ENCODE results near the gene STYX.

STYX gene

GRCh38 chr14:52808101-52808500 is 78.1 kb downstream of the STYX start:
- Histone ChIP-seq H3K27ac (0 out of 2 replicates have a peak overlapping the region, but pooled peaks have one; percentile 8), H3K4me3 (ENCODE audit: low read depth, low read length) (no peak overlapping the region; the same call in 1 of the 2 replicates), H3K27me3 (ENCODE audit: insufficient read depth, low read depth, severe bottlenecking) (no peaks in the 10 kb centered on the region), H3K36me3 (no peaks in the 10 kb centered on the region), H3K9me3 (ENCODE audit: severe bottlenecking) (no peaks in the 10 kb centered on the region)
- TF ChIP-seq, protein P1, sequence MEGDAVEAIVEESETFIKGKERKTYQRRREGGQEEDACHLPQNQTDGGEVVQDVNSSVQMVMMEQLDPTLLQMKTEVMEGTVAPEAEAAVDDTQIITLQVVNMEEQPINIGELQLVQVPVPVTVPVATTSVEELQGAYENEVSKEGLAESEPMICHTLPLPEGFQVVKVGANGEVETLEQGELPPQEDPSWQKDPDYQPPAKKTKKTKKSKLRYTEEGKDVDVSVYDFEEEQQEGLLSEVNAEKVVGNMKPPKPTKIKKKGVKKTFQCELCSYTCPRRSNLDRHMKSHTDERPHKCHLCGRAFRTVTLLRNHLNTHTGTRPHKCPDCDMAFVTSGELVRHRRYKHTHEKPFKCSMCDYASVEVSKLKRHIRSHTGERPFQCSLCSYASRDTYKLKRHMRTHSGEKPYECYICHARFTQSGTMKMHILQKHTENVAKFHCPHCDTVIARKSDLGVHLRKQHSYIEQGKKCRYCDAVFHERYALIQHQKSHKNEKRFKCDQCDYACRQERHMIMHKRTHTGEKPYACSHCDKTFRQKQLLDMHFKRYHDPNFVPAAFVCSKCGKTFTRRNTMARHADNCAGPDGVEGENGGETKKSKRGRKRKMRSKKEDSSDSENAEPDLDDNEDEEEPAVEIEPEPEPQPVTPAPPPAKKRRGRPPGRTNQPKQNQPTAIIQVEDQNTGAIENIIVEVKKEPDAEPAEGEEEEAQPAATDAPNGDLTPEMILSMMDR (IDR thresholded peaks at IDR 0.05; ENCODE audit: low read depth, low read length) = no peak
- no peak for DNase-seq

DNA sequence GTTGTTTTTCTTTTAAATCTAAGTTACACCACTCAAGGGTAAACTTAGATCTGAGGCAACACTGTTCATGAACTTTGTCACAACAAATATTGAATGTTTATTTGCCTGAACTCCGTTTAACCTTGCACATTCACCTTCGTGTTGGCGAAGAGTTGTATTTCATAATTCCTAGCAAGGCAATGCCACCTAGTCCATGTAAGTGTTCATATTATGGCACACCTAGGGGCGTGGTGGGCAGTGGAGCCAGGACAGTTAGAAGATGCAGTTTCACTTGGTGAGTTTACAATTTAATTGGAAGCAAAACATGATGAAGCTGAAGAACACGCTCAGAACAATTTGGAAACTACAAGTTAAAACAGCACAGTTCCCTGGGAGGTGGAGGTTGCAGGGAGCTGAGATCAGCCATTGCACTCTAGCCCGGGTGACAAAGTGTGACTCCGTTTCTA is 91.9 kb downstream of the STYX start:
- DNase-seq = no peak
- Histone ChIP-seq H3K27me3 (ENCODE audit: insufficient read depth, low read depth, severe bottlenecking) (no peaks in the 10 kb centered on the region), H3K36me3 (no peaks in the 10 kb centered on the region), H3K27ac (no peak overlapping the region), H3K9me3 (ENCODE audit: severe bottlenecking) (no peaks in the 10 kb centered on the region), H3K4me3 (ENCODE audit: low read depth, low read length) (no peak overlapping the region)
- TF ChIP-seq, protein P1 (IDR thresholded peaks at IDR 0.05; ENCODE audit: low read depth, low read length) = no peak

DNA sequence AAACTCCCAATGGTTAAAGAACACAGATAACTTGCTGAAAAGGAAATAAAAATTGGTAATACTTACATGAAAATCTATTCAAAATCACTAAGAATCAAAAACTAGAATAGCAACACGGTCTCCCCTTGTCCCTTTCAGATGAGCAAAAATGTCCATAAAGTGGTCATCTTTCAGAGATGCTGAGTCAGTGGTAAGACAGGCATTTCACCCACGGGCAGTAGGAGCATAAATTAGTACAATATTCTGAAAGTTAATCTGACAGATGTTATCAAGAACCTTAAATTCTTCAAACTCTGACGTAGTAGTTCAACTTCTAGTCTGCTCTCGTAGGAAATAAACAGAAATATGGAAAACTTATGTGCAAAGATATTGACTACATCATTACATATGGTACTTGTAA is 94.5 kb downstream of the STYX start:
- DNase-seq = no peak
- H3K9me3 ChIP-seq (ENCODE audit: severe bottlenecking) = no peaks in the 10 kb centered on the region
- no peaks in the 10 kb centered on the region for H3K27me3 ChIP-seq (ENCODE audit: insufficient read depth, low read depth, severe bottlenecking)
- TF ChIP-seq, protein P1 (IDR thresholded peaks at IDR 0.05; ENCODE audit: low read depth, low read length) = no peak
- H3K4me3 ChIP-seq (ENCODE audit: low read depth, low read length) = no peak overlapping the region
- H3K36me3 ChIP-seq = no peaks in the 10 kb centered on the region
- no peak overlapping the region for H3K27ac ChIP-seq

All from WERI-Rb-1 (cell line).